ENCODE measurements around the gene NUMB.

DNA sequence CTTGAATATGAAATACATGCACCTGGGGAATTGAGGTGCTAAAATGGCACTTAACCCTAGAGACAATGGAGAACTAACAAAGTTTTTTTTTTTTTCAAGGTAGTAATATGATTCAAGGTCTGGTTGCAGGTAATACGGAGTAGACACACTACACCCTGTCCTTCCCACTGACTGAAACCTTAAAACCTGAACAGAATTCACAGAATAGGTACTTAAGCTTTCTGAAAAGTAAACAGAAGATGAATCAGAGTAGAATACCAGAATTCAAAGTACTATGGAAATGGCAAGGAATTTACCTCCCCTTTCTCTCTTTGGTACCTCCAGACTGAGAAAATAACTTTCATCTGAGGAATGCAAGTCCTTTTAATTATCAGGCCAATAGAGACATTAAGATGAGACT lies 133.8 kb downstream of the NUMB start:
- TF ChIP-seq, protein P1, sequence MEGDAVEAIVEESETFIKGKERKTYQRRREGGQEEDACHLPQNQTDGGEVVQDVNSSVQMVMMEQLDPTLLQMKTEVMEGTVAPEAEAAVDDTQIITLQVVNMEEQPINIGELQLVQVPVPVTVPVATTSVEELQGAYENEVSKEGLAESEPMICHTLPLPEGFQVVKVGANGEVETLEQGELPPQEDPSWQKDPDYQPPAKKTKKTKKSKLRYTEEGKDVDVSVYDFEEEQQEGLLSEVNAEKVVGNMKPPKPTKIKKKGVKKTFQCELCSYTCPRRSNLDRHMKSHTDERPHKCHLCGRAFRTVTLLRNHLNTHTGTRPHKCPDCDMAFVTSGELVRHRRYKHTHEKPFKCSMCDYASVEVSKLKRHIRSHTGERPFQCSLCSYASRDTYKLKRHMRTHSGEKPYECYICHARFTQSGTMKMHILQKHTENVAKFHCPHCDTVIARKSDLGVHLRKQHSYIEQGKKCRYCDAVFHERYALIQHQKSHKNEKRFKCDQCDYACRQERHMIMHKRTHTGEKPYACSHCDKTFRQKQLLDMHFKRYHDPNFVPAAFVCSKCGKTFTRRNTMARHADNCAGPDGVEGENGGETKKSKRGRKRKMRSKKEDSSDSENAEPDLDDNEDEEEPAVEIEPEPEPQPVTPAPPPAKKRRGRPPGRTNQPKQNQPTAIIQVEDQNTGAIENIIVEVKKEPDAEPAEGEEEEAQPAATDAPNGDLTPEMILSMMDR (IDR thresholded peaks at IDR 0.05), result no peak
- no peak for TF ChIP-seq POLR2A (IDR thresholded peaks at IDR 0.05)
